CD4-positive, alpha-beta memory T cell (primary cell): ENCODE results near the gene PTF1A. TPM values are rescaled to one million over a fixed set of nuclear protein-coding genes. Genes with fewer than 3 reads are reported as not detected.
"Not testable (repeated sequence)": the region's sequence is repeated elsewhere in the genome, so short reads cannot be mapped to it uniquely, and the experiment has no call there.

Experiments
- CTCF ChIA-PET: fragments of 350-600 bp; sonication (Branson Sonifier 250); formaldehyde crosslinking; loops from one replicate; lab custom pipeline; 2021; ENCODE audit warnings: inconsistent platforms; ENCODE audit not compliant: partially characterized antibody; lab: Charles Lee
- POLR2A ChIA-PET: fragments of 350-600 bp; sonication (Branson Sonifier 250); formaldehyde crosslinking; loops from one replicate; lab custom pipeline; 2021; ENCODE audit not compliant: partially characterized antibody; lab: Charles Lee
- DNase-seq, 5 donors: peaks; one replicate each; pipeline versions ENCODE4 v3.0.0 to v3.0.0-alpha.2; 2020 to 2022; ENCODE audit warnings: mixed read lengths in 1 of 5
- H3K27ac ChIP-seq: one replicate; pipeline ENCODE4 v1.7.0; 2013; ENCODE audit warnings: low read depth, low read length
- H3K27me3 ChIP-seq: 2 replicates; pipeline ENCODE4 v1.7.0; 2013; ENCODE audit warnings: mild to moderate bottlenecking, low read length, moderate library complexity; ENCODE audit not compliant: insufficient read depth
- H3K36me3 ChIP-seq: 2 replicates; pipeline ENCODE4 v1.7.0; 2013; ENCODE audit warnings: mild to moderate bottlenecking, low read length, moderate library complexity; ENCODE audit not compliant: insufficient read depth
- H3K4me1 ChIP-seq: 2 replicates; pipeline ENCODE4 v1.7.0; 2013; ENCODE audit warnings: mild to moderate bottlenecking, low read length, moderate library complexity; ENCODE audit not compliant: insufficient read depth
- H3K4me3 ChIP-seq, 2 donors: one replicate each; pipeline ENCODE4 v1.7.0; 2013; ENCODE audit warnings: low read length in 2 of 2, mild to moderate bottlenecking in 1 of 2
- H3K9me3 ChIP-seq, 2 donors: one replicate each; pipeline ENCODE4 v1.7.0; 2013; ENCODE audit warnings: low read length in 2 of 2, control low read depth in 1 of 2; ENCODE audit not compliant: control insufficient read depth in 1 of 2
- H3K27ac Mint-ChIP-seq, 7 donors: one replicate each; pipeline ENCODE4 v1.8.0; 2020 to 2021; ENCODE audit warnings: mixed read lengths in 7 of 7, mild to moderate bottlenecking in 6 of 7, inconsistent platforms in 3 of 7, moderate library complexity in 3 of 7
- H3K27me3 Mint-ChIP-seq, 2 donors: one replicate each; pipeline ENCODE4 v1.8.0; 2020 to 2021; ENCODE audit warnings: mixed read lengths in 2 of 2
- H3K36me3 Mint-ChIP-seq, 2 donors: one replicate each; pipeline ENCODE4 v1.8.0; 2020 to 2021; ENCODE audit warnings: mixed read lengths in 2 of 2, inconsistent platforms in 1 of 2, mild to moderate bottlenecking in 1 of 2
- H3K4me1 Mint-ChIP-seq, 4 donors: one replicate each; pipeline ENCODE4 v1.8.0; 2020 to 2021; ENCODE audit warnings: mixed read lengths in 4 of 4, mild to moderate bottlenecking in 1 of 4
- H3K4me3 Mint-ChIP-seq, 8 donors: one replicate each; pipeline ENCODE4 v1.8.0; 2020 to 2021; ENCODE audit warnings: mixed read lengths in 8 of 8, mild to moderate bottlenecking in 7 of 8, moderate library complexity in 6 of 8, inconsistent platforms in 3 of 8
- H3K9me3 Mint-ChIP-seq, 8 donors: one replicate each; pipeline ENCODE4 v1.8.0; 2020 to 2021; ENCODE audit warnings: mixed read lengths in 8 of 8, mild to moderate bottlenecking in 5 of 8, inconsistent platforms in 3 of 8, moderate library complexity in 1 of 8
- intact Hi-C: fragments of 100-400 bp; cut with micrococcal nuclease; formaldehyde crosslinking; loops from one replicate; pipeline ENCODE4 v1.15.1; 2023
- polyA plus RNA-seq, 2 donors: library from polyadenylated mRNA; unstranded; fragments of 300-500 nt; fragmentation: Illumina TruSeq; gene quantifications; one replicate each; pipeline ENCODE4 v1.2.3, GENCODE V29; 2021
- total RNA-seq, 2 experiments: library from RNA; stranded (reverse); gene quantifications; one replicate each; pipeline ENCODE4 v1.2.3, GENCODE V29; 2021

Gene PTF1A
- total and polyA plus RNA-seq, 4 experiments from 2014 or later = not detected

GRCh38 chr10:23205972-23206642, 14.0 kb downstream of the PTF1A start:
- ChIA-PET CTCF (no interaction called here), POLR2A (no interaction called here)
- no peak overlapping the region for H3K4me3 Mint-ChIP-seq
- peaks cover 0 to 2% (median 0%) of the 10 kb centered on the region in 8 donors for H3K9me3 Mint-ChIP-seq
- H3K36me3 Mint-ChIP-seq = no peaks in the 10 kb centered on the region
- H3K9me3 ChIP-seq = no peaks in the 10 kb centered on the region
- no peaks in the 10 kb centered on the region for H3K4me1 Mint-ChIP-seq
- no peaks in the 10 kb centered on the region for H3K27me3 ChIP-seq
- H3K4me3 ChIP-seq = no peak overlapping the region
- H3K27ac ChIP-seq = no peak overlapping the region
- H3K27me3 Mint-ChIP-seq = peaks cover 35% of the 10 kb centered on the region in 2 donors
- intact Hi-C loops = no loop called here
- no peaks in the 10 kb centered on the region for H3K36me3 ChIP-seq
- H3K27ac Mint-ChIP-seq = no peak overlapping the region
- H3K4me1 ChIP-seq = no peaks in the 10 kb centered on the region
- no peak for DNase-seq

DNA sequence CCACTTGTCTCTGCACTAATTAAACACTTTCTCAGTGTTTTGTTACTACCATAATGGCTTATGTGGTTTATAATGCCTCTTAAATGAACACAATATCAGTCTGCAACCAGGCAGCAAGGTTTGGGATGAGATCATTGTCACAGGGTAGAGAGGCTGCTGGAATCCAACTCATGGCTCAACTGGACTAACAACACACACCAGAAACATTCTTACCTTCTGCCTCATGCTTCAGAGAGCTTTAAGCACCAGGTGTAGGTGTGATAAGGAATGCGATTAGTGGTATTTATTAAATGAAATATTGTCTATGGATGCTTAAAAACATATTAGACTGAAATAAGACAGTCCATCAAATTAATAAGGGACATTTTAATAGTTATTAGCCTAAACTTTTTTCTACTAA, 25.4 kb downstream of the PTF1A start:
- POLR2A ChIA-PET = no interaction called here

DNA sequence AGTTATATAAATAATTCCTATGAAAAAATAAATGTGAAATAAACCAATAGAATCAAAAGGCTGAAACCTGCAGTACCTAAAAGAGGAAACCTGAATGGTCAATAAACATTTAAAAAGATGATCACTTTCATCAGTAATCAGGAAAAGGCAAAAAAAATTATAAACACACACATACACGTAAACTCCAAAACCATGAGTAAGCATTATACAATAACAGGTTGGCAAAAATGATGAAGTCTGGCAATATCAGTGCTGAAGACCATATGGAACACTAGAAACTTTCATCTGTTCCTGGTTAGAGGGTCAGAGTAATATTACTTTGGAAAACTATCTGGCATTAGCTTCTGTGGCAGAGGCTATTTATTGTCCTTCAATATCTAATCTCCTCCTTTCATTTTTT, 38.5 kb downstream of the PTF1A start:
- Histone ChIP-seq H3K27me3 (no peaks in the 10 kb centered on the region), H3K4me3 (no peak overlapping the region), H3K9me3 (no peaks in the 10 kb centered on the region), H3K27ac (no peak overlapping the region), H3K36me3 (no peaks in the 10 kb centered on the region), H3K4me1 (no peaks in the 10 kb centered on the region)
- no peak overlapping the region for H3K27ac Mint-ChIP-seq
- H3K4me3 Mint-ChIP-seq = no peak overlapping the region
- no peak for DNase-seq
- no peaks in the 10 kb centered on the region for H3K4me1 Mint-ChIP-seq
- ChIA-PET CTCF (no interaction called here), POLR2A (no interaction called here)
- peaks cover 0 to 14% (median under 1%) of the 10 kb centered on the region in 8 donors for H3K9me3 Mint-ChIP-seq
- no peaks in the 10 kb centered on the region for H3K36me3 Mint-ChIP-seq
- peaks cover 0 to 3% of the 10 kb centered on the region in 2 donors for H3K27me3 Mint-ChIP-seq
- intact Hi-C loops = no loop called here

More for the DNA sequence above, 25.4 kb downstream of the PTF1A start:
- H3K4me1 Mint-ChIP-seq = no peaks in the 10 kb centered on the region
- no peak overlapping the region for H3K27ac Mint-ChIP-seq
- no peaks in the 10 kb centered on the region for H3K36me3 Mint-ChIP-seq
- H3K4me3 Mint-ChIP-seq = no peak overlapping the region
- Histone ChIP-seq H3K4me3 (no peak overlapping the region), H3K27me3 (no peaks in the 10 kb centered on the region), H3K27ac (no peak overlapping the region), H3K9me3 (no peaks in the 10 kb centered on the region), H3K36me3 (no peaks in the 10 kb centered on the region), H3K4me1 (no peaks in the 10 kb centered on the region)
- CTCF ChIA-PET = no interaction called here
- H3K9me3 Mint-ChIP-seq = no peaks in the 10 kb centered on the region
- intact Hi-C loops = no loop called here
- DNase-seq = no peak
- peaks cover 10 to 13% of the 10 kb centered on the region in 2 donors for H3K27me3 Mint-ChIP-seq

- Mint-ChIP-seq H3K9me3 (peaks cover 2 to 19% (median 9%) of the 10 kb centered on the region in 8 donors), H3K36me3 (peaks cover 0 to 7% of the 10 kb centered on the region in 2 donors), H3K4me3 (no peak overlapping the region), H3K4me1 (no peaks in the 10 kb centered on the region), H3K27ac (no peak overlapping the region), H3K27me3 (peaks cover 0 to 5% of the 10 kb centered on the region in 2 donors)
- no peak for DNase-seq
- POLR2A ChIA-PET = no interaction called here
- Histone ChIP-seq H3K4me3 (no peak overlapping the region), H3K4me1 (no peaks in the 10 kb centered on the region), H3K27ac (no peak overlapping the region), H3K27me3 (no peaks in the 10 kb centered on the region), H3K9me3 (no peaks in the 10 kb centered on the region), H3K36me3 (no peaks in the 10 kb centered on the region)
- CTCF ChIA-PET = no interaction called here
- intact Hi-C loops = no loop called here
Measured at GRCh38 chr10:23238015-23238414, 45.9 kb downstream of the PTF1A start.

DNA sequence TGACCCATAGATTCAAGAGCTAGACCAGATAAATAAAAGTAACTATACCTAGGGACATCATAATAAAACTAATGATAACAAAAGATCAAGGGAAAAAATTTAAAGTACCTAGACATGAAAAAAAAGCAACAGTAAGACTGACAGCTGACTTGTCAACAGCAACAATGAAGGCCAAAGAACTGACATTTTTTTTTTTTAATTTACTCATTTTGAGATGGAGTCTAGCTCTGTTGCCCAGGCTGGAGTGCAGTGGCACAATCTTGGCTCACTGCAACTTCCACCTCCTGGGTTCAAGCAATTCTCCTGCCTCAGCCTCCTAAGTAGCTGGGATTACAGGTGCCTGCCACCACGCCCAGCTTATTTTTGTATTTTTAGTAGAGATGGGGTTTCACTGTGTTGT, 49.7 kb downstream of the PTF1A start:
- H3K36me3 Mint-ChIP-seq, H3K4me1 ChIP-seq, H3K4me3 ChIP-seq, H3K9me3 ChIP-seq, H3K4me3 Mint-ChIP-seq, H3K27me3 ChIP-seq, H3K27me3 Mint-ChIP-seq, DNase-seq, intact Hi-C loops, H3K27ac ChIP-seq, H3K36me3 ChIP-seq, CTCF ChIA-PET, H3K4me1 Mint-ChIP-seq, H3K27ac Mint-ChIP-seq, POLR2A ChIA-PET: not testable (repeated sequence)
- peaks cover 2 to 26% (median 9%) of the 10 kb centered on the region in 8 donors for H3K9me3 Mint-ChIP-seq

Other genes starting within 250 kb of the PTF1A start
- gene MSRB2, start 96.7 kb upstream of the PTF1A start, total RNA-seq = 1 to 10 TPM; 5.3 to 7.1 TPM
- gene MSRB2, start 96.7 kb upstream of the PTF1A start, polyA plus RNA-seq = 10 to 100 TPM; 10.7 to 13.0 TPM
- not detected for gene C10orf67, start 152.5 kb downstream of the PTF1A start, total RNA-seq
- under 1 TPM; 0.16 to 0.31 TPM for gene C10orf67, start 152.5 kb downstream of the PTF1A start, polyA plus RNA-seq
- gene OTUD1, start 246.8 kb downstream of the PTF1A start, total RNA-seq = 10 to 100 TPM; 36.2 to 37.7 TPM
- gene OTUD1, start 246.8 kb downstream of the PTF1A start, polyA plus RNA-seq = 10 to 100 TPM in 1 of 2 donors, 1 to 10 TPM in 1; 6.5 to 17.4 TPM